ENCODE measurements around the gene KCNJ14. TPM values are rescaled to one million over a fixed set of nuclear protein-coding genes. Genes with fewer than 3 reads are reported as not detected.

KCNJ14 gene
- total RNA-seq, 3 donors from 2014 or later (not counting 1 experiment from before 2014, with no cell fraction given), result 0.77 to 1.2 (median 0.85) TPM

DNA sequence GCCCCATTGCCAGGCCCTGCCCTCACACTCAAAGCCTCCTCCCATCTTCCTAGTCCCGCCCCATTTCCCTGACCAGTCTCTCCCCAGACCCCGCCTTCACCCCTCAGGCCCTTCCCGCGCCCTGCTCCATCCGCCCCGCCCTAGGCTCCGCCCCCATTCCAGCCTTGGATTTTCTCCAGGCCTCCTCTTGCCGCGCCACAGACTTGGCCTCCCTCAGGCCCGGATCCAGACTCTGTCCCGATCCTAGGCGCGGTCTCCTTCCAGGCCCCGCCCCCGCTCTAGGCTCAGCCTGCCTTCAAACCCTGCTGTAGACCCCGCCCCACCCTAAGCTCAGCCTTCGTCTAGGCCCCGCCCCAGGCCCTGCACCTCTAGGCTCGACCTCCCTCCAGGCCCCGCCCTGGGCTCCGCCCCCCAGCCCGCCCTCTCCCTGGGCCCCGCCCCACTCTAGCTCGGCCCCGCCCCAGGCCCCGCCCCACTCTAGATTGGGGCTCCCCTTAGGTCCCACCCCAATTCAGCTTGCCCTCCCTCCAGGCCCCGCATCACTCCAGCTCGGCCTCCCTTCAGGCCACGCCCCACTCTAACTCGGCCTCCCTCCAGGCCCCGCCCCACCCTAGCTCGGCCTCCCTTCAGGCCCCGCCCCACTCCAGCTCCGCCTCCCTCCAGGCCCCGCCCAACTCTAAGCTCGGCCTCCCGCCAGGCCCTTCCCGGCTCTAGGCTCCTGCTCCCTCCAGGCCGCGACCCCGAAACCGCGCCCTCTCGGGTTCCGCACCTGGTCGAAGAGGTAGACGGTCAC, 37.7 kb downstream of the KCNJ14 start:
- H3K4me3 Mint-ChIP-seq, result peak overlapping the region; percentile 67
- peaks cover 30 to 48% of the 10 kb centered on the region in 2 donors for H3K4me1 Mint-ChIP-seq
- peaks cover 8 to 19% of the 10 kb centered on the region in 2 donors for H3K27me3 Mint-ChIP-seq (ENCODE audit: low read depth in 2 of 2)
- peak; percentile 88 to 89 for DNase-seq
- peak; percentile 77 to 93 (median 81) for ATAC-seq
- Histone ChIP-seq H3K4me1 (ENCODE audit: control insufficient read depth, insufficient read depth, low read length) (peaks cover 47% of the 10 kb centered on the region), H3K27ac (ENCODE audit: low read length) (no peak overlapping the region), H3K27me3 (ENCODE audit: control insufficient read depth, insufficient read depth, low read length) (peaks cover 32% of the 10 kb centered on the region), H3K4me3 (ENCODE audit: low read length) (peak overlapping the region; percentile 27), H3K9me3 (ENCODE audit: control insufficient read depth, insufficient read depth, low read length) (no peaks in the 10 kb centered on the region), H3K36me3 (ENCODE audit: control insufficient read depth, insufficient read depth, low read length) (no peaks in the 10 kb centered on the region)
- H3K36me3 Mint-ChIP-seq, result no peaks in the 10 kb centered on the region
- H3K27ac Mint-ChIP-seq, result peak overlapping the region; percentile 24 to 88
- TF ChIP-seq, protein P1, sequence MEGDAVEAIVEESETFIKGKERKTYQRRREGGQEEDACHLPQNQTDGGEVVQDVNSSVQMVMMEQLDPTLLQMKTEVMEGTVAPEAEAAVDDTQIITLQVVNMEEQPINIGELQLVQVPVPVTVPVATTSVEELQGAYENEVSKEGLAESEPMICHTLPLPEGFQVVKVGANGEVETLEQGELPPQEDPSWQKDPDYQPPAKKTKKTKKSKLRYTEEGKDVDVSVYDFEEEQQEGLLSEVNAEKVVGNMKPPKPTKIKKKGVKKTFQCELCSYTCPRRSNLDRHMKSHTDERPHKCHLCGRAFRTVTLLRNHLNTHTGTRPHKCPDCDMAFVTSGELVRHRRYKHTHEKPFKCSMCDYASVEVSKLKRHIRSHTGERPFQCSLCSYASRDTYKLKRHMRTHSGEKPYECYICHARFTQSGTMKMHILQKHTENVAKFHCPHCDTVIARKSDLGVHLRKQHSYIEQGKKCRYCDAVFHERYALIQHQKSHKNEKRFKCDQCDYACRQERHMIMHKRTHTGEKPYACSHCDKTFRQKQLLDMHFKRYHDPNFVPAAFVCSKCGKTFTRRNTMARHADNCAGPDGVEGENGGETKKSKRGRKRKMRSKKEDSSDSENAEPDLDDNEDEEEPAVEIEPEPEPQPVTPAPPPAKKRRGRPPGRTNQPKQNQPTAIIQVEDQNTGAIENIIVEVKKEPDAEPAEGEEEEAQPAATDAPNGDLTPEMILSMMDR (IDR thresholded peaks at IDR 0.05), result no peak
- 4% methylated on average over 42 of the region's 47 CpGs for WGBS (ENCODE audit: insufficient coverage)
- intact Hi-C loops (cut with micrococcal nuclease), result loop anchor here (2.0 to 5.0 kb wide), 2 partner anchors 24 to 144 kb away; partner anchors contain the start of genes CYTH2 and DBP
- no peaks in the 10 kb centered on the region for H3K9me3 Mint-ChIP-seq

DNA sequence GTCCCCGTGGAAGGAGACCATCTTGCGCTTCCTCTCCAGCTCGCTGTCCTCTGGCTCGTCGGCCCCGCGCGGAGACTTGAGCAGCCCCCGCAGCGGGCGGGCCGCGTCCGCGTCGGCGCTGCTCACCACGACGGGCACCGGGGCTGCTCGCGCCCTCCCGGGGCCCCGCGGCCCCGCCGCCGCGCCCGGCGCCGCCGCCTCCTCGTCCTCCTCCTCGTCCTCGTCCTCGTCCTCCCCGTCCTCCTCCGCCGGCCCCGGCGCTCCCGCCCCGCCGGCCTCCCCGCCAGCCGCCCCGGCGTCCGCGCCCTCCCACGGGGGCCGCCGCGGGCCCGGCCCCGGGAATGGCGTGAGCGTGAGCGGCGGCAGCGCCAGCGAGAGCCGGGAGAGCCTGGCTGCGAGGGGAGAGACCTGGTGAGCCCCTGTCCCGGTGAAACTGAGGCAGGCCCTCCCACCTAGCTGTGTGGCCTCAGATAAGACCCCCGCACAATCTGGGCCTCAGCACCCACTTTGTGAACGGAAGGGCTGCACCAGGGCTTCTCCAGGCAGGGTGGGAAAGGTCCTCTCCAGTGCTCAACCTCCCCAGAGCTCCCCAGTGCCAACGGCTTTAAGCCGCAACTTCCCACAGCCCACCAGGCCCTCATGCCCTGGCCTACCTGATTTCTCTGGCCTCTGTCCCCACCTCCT, 38.5 kb downstream of the KCNJ14 start:
- peak; percentile 0 to 7 (median 2) for ATAC-seq
- H3K4me3 ChIP-seq (ENCODE audit: low read length), result peak overlapping the region; percentile 27

DNA sequence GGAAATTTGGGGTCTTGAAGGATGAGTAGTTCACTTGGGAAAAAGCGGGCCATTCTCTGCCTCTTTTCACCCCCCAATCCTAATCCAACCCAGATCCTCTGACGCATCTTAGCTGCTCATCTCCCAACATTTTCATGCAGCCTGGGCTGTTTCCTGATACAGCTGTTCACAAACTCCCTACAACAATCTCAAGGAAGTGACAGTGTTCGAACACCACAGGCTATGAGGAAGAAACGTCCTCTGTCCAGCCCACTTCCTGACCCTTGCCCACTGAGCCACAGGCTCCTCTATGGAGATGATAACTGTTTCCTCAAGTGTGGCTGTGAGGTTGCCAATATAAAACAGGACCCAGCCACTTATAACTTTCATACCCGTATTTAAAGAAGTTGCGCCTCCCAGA, 40.0 kb downstream of the KCNJ14 start:
- TF ChIP-seq, protein P1 (IDR thresholded peaks at IDR 0.05), result no peak
- Mint-ChIP-seq H3K4me1 (peaks cover 35 to 50% of the 10 kb centered on the region in 2 donors), H3K9me3 (no peaks in the 10 kb centered on the region), H3K27me3 (ENCODE audit: low read depth in 2 of 2) (peaks cover 8 to 25% of the 10 kb centered on the region in 2 donors), H3K27ac (no peak overlapping the region), H3K36me3 (no peaks in the 10 kb centered on the region), H3K4me3 (peak overlapping the region; percentile 73)
- Histone ChIP-seq H3K4me3 (ENCODE audit: low read length) (no peak overlapping the region), H3K9me3 (ENCODE audit: control insufficient read depth, insufficient read depth, low read length) (no peaks in the 10 kb centered on the region), H3K4me1 (ENCODE audit: control insufficient read depth, insufficient read depth, low read length) (peaks cover 43% of the 10 kb centered on the region), H3K27me3 (ENCODE audit: control insufficient read depth, insufficient read depth, low read length) (peaks cover 34% of the 10 kb centered on the region), H3K27ac (ENCODE audit: low read length) (no peak overlapping the region), H3K36me3 (ENCODE audit: control insufficient read depth, insufficient read depth, low read length) (no peaks in the 10 kb centered on the region)
- ATAC-seq (no peak), DNase-seq (no peak)
- WGBS (ENCODE audit: insufficient coverage), result 63% methylated on average over 6 of the region's 6 CpGs
- intact Hi-C loops (cut with micrococcal nuclease), result no loop called here

More for the DNA sequence above, 38.5 kb downstream of the KCNJ14 start:
- intact Hi-C loops (cut with micrococcal nuclease), result loop anchor here (2.0 to 5.0 kb wide), 2 partner anchors 25 to 143 kb away; partner anchors contain the start of genes CYTH2 and DBP
- no peaks in the 10 kb centered on the region for H3K36me3 Mint-ChIP-seq
- TF ChIP-seq, protein P1 (IDR thresholded peaks at IDR 0.05), result no peak
- peaks cover 32 to 50% of the 10 kb centered on the region in 2 donors for H3K4me1 Mint-ChIP-seq
- Histone ChIP-seq H3K27ac (ENCODE audit: low read length) (no peak overlapping the region), H3K36me3 (ENCODE audit: control insufficient read depth, insufficient read depth, low read length) (no peaks in the 10 kb centered on the region), H3K4me1 (ENCODE audit: control insufficient read depth, insufficient read depth, low read length) (peaks cover 49% of the 10 kb centered on the region), H3K9me3 (ENCODE audit: control insufficient read depth, insufficient read depth, low read length) (no peaks in the 10 kb centered on the region), H3K27me3 (ENCODE audit: control insufficient read depth, insufficient read depth, low read length) (peaks cover 34% of the 10 kb centered on the region)
- no peak for DNase-seq
- peak overlapping the region in 1 of 2 donors; percentile 88 for H3K27ac Mint-ChIP-seq
- no peaks in the 10 kb centered on the region for H3K9me3 Mint-ChIP-seq
- peaks cover 8 to 17% of the 10 kb centered on the region in 2 donors for H3K27me3 Mint-ChIP-seq (ENCODE audit: low read depth in 2 of 2)
- peak overlapping the region; percentile 85 for H3K4me3 Mint-ChIP-seq
- WGBS (ENCODE audit: insufficient coverage), result 6% methylated on average over 70 of the region's 70 CpGs

All from natural killer cell (primary cell).